Stomach (tissue), 19 donors: Measurements from ENCODE around the gene WDR26. TPM values are rescaled to one million over a fixed set of nuclear protein-coding genes. Genes with fewer than 3 reads are reported as not detected.
"Not testable (repeated sequence)": the region's sequence is repeated elsewhere in the genome, so short reads cannot be mapped to it uniquely, and the experiment has no call there.

Source experiments
- DNase-seq, 2 donors: peaks; one replicate each; pipeline versions ENCODE4 v3.0.0 to v3.0.0-alpha.2; 2013 to 2019
- H3K27ac ChIP-seq, 5 donors: fragments of 200-600 bp in 4 of 5; sonication (generic) in 4 of 5; one replicate each; pipeline ENCODE4 v1.5.1; 2013 to 2019; ENCODE audit warnings: mild to moderate bottlenecking in 1 of 5, moderate library complexity in 1 of 5
- H3K27me3 ChIP-seq, 3 donors: fragments of 200-600 bp; sonication (generic); one replicate each; pipeline ENCODE4 v1.5.1; 2017 to 2019; ENCODE audit warnings: mixed run types in 1 of 3
- H3K36me3 ChIP-seq, 4 donors: fragments of 200-600 bp; sonication (generic); 1 replicate in 3 of 4; 2 replicates in 1 of 4; pipeline ENCODE4 v1.5.1; 2016 to 2019
- H3K4me1 ChIP-seq, 4 donors: fragments of 200-600 bp; sonication (generic); one replicate each; pipeline ENCODE4 v1.5.1; 2016 to 2019
- H3K4me3 ChIP-seq, 4 donors: fragments of 200-600 bp; sonication (generic) in 3 of 4; one replicate each; pipeline ENCODE4 v1.5.1; 2016 to 2019; ENCODE audit warnings: mild to moderate bottlenecking in 1 of 4
- H3K9me3 ChIP-seq, 4 donors: fragments of 200-600 bp; sonication (generic); one replicate each; pipeline ENCODE4 v1.5.1; 2016 to 2019
- EP300 ChIP-seq: sonication (generic); formaldehyde crosslinking; IDR thresholded peaks from one replicate; pipeline ENCODE4 v1.6.1; 2017; ENCODE audit warnings: antibody characterized with exemption
- POLR2A ChIP-seq, 4 donors: fragments of 450-650 bp; IDR thresholded peaks; one replicate each; pipeline ENCODE4 v1.6.1; 2016; ENCODE audit warnings: antibody characterized with exemption in 4 of 4, control low read depth in 2 of 4, mild to moderate bottlenecking in 1 of 4, moderate library complexity in 1 of 4
- POLR2AphosphoS5 ChIP-seq, 3 donors: sonication (generic); formaldehyde crosslinking; IDR thresholded peaks; one replicate each; pipeline ENCODE4 v1.6.1; 2016; ENCODE audit warnings: antibody characterized with exemption in 3 of 3
- WGBS, 5 donors: extraction: QIAGEN DNeasy Blood & Tissue Kit in 3 of 5; methylation state at CpG; one replicate each; pipeline versions ENCODE4 v1.1.5 to v1.1.7; 2013 to 2018; 5-methylcytosine and 5-hydroxymethylcytosine counted together
- intact Hi-C: fragments of 100-400 bp; cut with DNase I; formaldehyde crosslinking; loops from one replicate; pipeline ENCODE4 v1.15.1; 2023; ENCODE audit warnings: low total_unique reads
- long read RNA-seq, 10 donors: transcript quantifications; one replicate each; lab custom pipeline, GENCODE V29; 2026
- polyA plus RNA-seq, 3 donors: library from polyadenylated mRNA; stranded (reverse); fragments of 200-250 nt; gene quantifications; one replicate each; pipeline ENCODE4 v1.2.3, GENCODE V29; 2013
- total RNA-seq, 5 donors: library from RNA; depleted of rRNA; stranded (reverse); fragments of >200 nt; gene quantifications; one replicate each; pipeline versions ENCODE4 v1.1.0 to v1.2.3, GENCODE V29; 2014 to 2016
- TF ChIP-seq, protein P1 (sequence below), 7 experiments: fragments of 450-650 bp in 4 of 7; fragments of 200-600 bp in 3 of 7; sonication (generic) in 3 of 7; IDR thresholded peaks; one replicate each; pipeline ENCODE4 v1.5.1; 2016 to 2019; ENCODE audit warnings: antibody characterized with exemption in 7 of 7, control low read depth in 2 of 7, mild to moderate bottlenecking in 1 of 7
- donor health status: healthy with polysubstance abuse.
- donor health status: Bipolar disorder and iron deficiency.
- donor health status: healthy.

WDR26 gene
- total RNA-seq (100 to 1,000 TPM in 2 of 5 donors, 10 to 100 TPM in 3; 20.4 to 154 (median 92.4) TPM), polyA plus RNA-seq (10 to 100 TPM; 17.0 to 26.3 (median 24.6) TPM)
- long read RNA-seq, donor 1, full-length matches to known transcripts: 2 of 2 reads
- long read RNA-seq, donor 1, partial matches to known transcripts: 0 of 2 reads
- long read RNA-seq, donor 1, other reads (novel, unspliced or antisense): 0 of 2 reads
- long read RNA-seq, donor 2, full-length matches to known transcripts: 1 of 1 reads
- long read RNA-seq, donor 2, partial matches to known transcripts: 0 of 1 reads
- long read RNA-seq, donor 2, other reads (novel, unspliced or antisense): 0 of 1 reads
- long read RNA-seq, donor 3: 0 reads
- long read RNA-seq, donor 4: 0 reads
- long read RNA-seq, donor 5, full-length matches to known transcripts: 1 of 1 reads
- long read RNA-seq, donor 5, partial matches to known transcripts: 0 of 1 reads
- long read RNA-seq, donor 5, other reads (novel, unspliced or antisense): 0 of 1 reads
- long read RNA-seq, donor 6: 0 reads
- long read RNA-seq, donor 7, full-length matches to known transcripts: 2 of 2 reads
- long read RNA-seq, donor 7, partial matches to known transcripts: 0 of 2 reads
- long read RNA-seq, donor 7, other reads (novel, unspliced or antisense): 0 of 2 reads
- long read RNA-seq, donor 8, full-length matches to known transcripts: 3 of 3 reads
- long read RNA-seq, donor 8, partial matches to known transcripts: 0 of 3 reads
- long read RNA-seq, donor 8, other reads (novel, unspliced or antisense): 0 of 3 reads
- long read RNA-seq, donor 9: 0 reads
- long read RNA-seq, donor 10, partial matches to known transcripts: 0 of 1 reads
- long read RNA-seq, donor 10, other reads (novel, unspliced or antisense): 0 of 1 reads

GRCh38 chr1:224434691-224435317, at the start of gene WDR26:
Gene WDR26, minus strand, starts transcription at chr1:224434797.
- Histone ChIP-seq H3K36me3 (peaks cover 0 to 4% (median 2%) of the 10 kb centered on the region in 4 donors), H3K4me1 (peaks cover 35 to 56% (median 48%) of the 10 kb centered on the region in 4 donors), H3K27ac (peak within 1 kb of the TSS; percentile 93 to 97 (median 97)), H3K27me3 (no peaks in the 10 kb centered on the region), H3K9me3 (no peaks in the 10 kb centered on the region), H3K4me3 (peak within 1 kb of the TSS; percentile 88 to 97 (median 92))
- TF ChIP-seq POLR2AphosphoS5 (IDR thresholded peaks at IDR 0.05) (peak; percentile 82 to 92 (median 91)), POLR2A (IDR thresholded peaks at IDR 0.05) (peak in 1 of 4 donors; percentile 24), EP300 (no peak)
- TF ChIP-seq, protein P1, sequence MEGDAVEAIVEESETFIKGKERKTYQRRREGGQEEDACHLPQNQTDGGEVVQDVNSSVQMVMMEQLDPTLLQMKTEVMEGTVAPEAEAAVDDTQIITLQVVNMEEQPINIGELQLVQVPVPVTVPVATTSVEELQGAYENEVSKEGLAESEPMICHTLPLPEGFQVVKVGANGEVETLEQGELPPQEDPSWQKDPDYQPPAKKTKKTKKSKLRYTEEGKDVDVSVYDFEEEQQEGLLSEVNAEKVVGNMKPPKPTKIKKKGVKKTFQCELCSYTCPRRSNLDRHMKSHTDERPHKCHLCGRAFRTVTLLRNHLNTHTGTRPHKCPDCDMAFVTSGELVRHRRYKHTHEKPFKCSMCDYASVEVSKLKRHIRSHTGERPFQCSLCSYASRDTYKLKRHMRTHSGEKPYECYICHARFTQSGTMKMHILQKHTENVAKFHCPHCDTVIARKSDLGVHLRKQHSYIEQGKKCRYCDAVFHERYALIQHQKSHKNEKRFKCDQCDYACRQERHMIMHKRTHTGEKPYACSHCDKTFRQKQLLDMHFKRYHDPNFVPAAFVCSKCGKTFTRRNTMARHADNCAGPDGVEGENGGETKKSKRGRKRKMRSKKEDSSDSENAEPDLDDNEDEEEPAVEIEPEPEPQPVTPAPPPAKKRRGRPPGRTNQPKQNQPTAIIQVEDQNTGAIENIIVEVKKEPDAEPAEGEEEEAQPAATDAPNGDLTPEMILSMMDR (IDR thresholded peaks at IDR 0.05): peak in 3 of 7 experiments; percentile 7 to 16 (median 7)
- peak; percentile 84 to 96 for DNase-seq
- WGBS, 5 donors: 0 to 1% (median 1%) methylated on average over 26 to 46 of the region's 46 CpGs
- intact Hi-C loops: no loop called here

- H3K9me3 ChIP-seq, DNase-seq, intact Hi-C loops, H3K27ac ChIP-seq, H3K4me3 ChIP-seq, H3K27me3 ChIP-seq, H3K36me3 ChIP-seq, H3K4me1 ChIP-seq: not testable (repeated sequence)
- WGBS, 5 donors: 91 to 97% (median 96%) methylated on average over 7 of the region's 7 CpGs
Observed at GRCh38 chr1:224483206-224483605, 48.6 kb upstream of the WDR26 start.

DNA sequence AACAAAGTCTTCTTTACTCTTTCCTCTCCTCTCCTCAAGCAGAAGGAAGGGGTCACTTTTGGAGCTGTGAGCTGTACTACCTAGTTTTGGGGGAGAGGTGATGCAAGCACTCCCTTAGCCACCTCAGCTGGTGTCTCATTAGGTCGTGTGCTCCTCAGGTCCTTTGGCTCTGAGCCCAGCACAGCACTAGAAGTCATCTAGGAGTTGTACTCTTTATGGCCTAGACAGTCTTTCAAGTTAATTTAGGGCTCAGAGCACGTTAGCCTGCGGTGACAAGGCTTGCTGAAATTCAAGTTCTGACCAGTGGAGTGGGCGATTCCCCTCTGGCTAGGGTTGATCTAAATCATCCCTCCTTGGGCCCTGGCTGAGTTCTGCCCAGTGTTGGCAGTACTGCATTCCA, 48.0 kb upstream of the WDR26 start:
- Histone ChIP-seq H3K4me3 (no peak overlapping the region), H3K27ac (no peak overlapping the region), H3K27me3 (no peaks in the 10 kb centered on the region), H3K36me3 (no peaks in the 10 kb centered on the region), H3K4me1 (no peaks in the 10 kb centered on the region), H3K9me3 (no peaks in the 10 kb centered on the region)
- TF ChIP-seq POLR2A (IDR thresholded peaks at IDR 0.05) (no peak), POLR2AphosphoS5 (IDR thresholded peaks at IDR 0.05) (no peak), EP300 (no peak)
- TF ChIP-seq, protein P1 (IDR thresholded peaks at IDR 0.05): no peak
- whole genome bisulfite sequencing, 5 donors: 62 to 74% (median 69%) methylated on average over 4 of the region's 4 CpGs
- no peak for DNase-seq
- intact Hi-C loops: no loop called here

DNA sequence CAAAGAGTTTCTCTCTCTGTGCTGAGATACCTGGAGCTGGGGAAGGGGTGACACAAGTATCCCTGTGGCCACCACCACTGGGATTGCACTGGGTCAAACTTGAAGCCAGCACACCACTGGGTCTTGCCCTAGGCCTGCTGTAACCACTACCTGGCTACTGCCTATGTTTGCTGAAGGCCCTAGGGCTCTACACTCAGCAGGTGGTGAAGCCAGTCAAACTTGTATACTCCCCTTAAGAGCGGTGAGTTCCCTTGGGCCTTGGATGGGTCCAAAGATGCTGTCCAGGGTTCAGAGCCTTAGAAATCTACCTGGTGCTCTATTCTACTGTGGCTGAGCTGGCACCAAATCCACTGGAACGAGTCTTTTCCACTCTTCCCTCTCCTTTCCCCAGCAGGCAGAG, 47.0 kb upstream of the WDR26 start:
- H3K27me3 ChIP-seq: no peaks in the 10 kb centered on the region
- H3K27ac ChIP-seq: no peak overlapping the region
- H3K4me1 ChIP-seq: no peaks in the 10 kb centered on the region
- no peak for DNase-seq
- no peaks in the 10 kb centered on the region for H3K9me3 ChIP-seq
- WGBS, 5 donors: 66 to 88% (median 83%) methylated on average over 2 of the region's 2 CpGs
- intact Hi-C loops: no loop called here
- no peak overlapping the region for H3K4me3 ChIP-seq
- H3K36me3 ChIP-seq: no peaks in the 10 kb centered on the region
- no peak for TF ChIP-seq EP300

DNA sequence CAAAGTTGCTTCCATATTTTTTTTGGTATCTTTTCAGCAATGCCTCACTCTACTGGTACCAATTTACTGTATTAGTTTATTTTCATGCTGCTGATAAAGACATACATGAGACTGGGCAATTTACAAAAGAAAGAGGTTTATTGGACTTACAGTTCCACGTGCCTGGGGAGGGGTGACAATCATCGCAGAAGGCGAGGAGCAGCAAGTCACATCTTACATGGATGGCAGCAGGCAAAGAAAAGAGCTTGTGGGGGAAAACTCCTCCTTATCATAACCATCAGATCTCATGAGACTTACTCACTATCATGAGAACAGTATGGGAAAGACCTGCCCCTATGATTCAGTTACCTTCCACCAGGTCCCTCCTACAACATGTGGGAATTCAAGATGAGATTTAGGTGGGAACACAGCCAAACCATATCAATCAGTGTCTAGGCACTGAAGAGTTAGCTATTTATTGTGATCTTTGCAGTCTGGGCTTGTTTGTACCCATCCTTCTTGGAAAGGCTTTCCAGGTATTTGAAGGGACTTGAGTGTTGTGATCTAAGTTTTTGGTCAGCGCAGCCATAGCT, 46.4 kb upstream of the WDR26 start:
- WGBS, 5 donors: 90 to 97% (median 96%) methylated on average over 4 of the region's 4 CpGs
- intact Hi-C loops, H3K27ac ChIP-seq, H3K4me1 ChIP-seq, H3K9me3 ChIP-seq, H3K4me3 ChIP-seq, H3K27me3 ChIP-seq, DNase-seq, H3K36me3 ChIP-seq: not testable (repeated sequence)

GRCh38 chr1:224480200-224480599, 45.6 kb upstream of the WDR26 start:
- H3K4me3 ChIP-seq, DNase-seq, H3K27me3 ChIP-seq, H3K4me1 ChIP-seq, H3K9me3 ChIP-seq, intact Hi-C loops, H3K27ac ChIP-seq, H3K36me3 ChIP-seq: not testable (repeated sequence)
- 93 to 99% (median 97%) methylated on average over 3 of the region's 3 CpGs for WGBS, 5 donors
